Measurements from ENCODE around the gene LTBP1. TPM values are rescaled to one million over a fixed set of nuclear protein-coding genes. Genes with fewer than 3 reads are reported as not detected.

LTBP1 gene
- total RNA-seq, 1 donor from 2014 or later: 29.7 TPM

DNA sequence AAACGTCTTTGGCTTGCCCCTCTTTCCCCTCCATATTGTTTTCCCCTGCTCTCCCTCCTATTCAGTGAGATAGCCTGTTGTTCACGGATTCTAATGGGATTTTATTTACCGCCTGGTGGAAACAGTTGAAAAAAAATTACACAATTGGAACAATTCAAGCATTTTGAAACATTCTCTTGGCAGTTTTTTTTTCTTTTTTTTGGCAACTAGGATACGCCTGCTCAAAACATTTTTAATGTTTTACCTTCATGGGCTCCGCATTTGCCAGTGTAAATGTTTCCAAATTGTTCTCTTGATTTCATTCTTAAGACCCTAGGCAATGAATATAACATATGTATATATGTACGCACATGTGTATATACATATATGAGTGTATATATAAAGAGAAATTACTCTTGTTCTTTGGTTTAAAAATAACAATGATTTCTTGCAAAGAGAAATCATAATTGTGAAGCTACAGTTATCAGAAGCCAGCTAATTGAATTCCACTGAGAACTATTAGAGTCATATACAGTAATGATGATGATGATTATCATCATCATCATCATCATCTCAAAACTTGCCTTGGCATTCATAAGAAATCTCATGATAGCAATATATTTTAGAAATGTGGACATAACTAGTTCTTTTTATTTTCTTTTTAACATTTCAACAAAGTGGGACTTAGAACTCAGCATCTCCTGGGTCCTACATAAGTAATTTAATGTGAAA, 146.7 kb downstream of the LTBP1 start:
- no peaks in the 10 kb centered on the region for H3K9me3 ChIP-seq (ENCODE audit: insufficient read depth, low read depth, low read length)

DNA sequence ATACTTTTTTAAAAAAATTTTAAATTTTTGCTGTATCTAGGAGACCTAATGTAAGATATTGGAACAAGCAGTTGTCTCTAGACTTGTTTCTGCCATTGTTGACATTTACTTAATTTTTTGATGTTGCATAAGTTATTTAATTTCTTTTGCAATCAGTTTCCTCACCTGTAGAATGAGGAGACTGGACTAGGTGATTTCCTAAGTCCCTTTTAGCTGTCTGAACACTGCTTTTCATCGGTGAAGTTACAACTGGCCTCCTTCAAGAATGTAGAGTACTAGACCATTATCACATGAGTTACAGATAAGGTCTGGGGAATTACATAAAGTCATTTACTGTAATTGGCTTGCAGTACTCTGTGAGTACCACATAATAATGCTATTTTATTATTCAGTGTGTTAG, 147.6 kb downstream of the LTBP1 start:
- no peak overlapping the region for H3K4me3 Mint-ChIP-seq (ENCODE audit: unreplicated experiment)
- no peaks in the 10 kb centered on the region for H3K36me3 Mint-ChIP-seq (ENCODE audit: low read depth, unreplicated experiment)
- H3K9me3 Mint-ChIP-seq (ENCODE audit: unreplicated experiment): peaks cover 3% of the 10 kb centered on the region
- H3K27ac Mint-ChIP-seq (ENCODE audit: unreplicated experiment): no peak overlapping the region
- Histone ChIP-seq H3K4me2 (ENCODE audit: low read length) (no peak overlapping the region), H3K4me3 (ENCODE audit: insufficient read depth, low read depth, low read length) (no peak overlapping the region), H3K9ac (ENCODE audit: low read length) (no peak overlapping the region), H3K27ac (ENCODE audit: low read depth, low read length) (no peak overlapping the region), H3K36me3 (ENCODE audit: insufficient read depth, low read length) (no peaks in the 10 kb centered on the region), H4K20me1 (ENCODE audit: insufficient read depth, low read length) (no peaks in the 10 kb centered on the region), H3K9me3 (ENCODE audit: insufficient read depth, low read depth, low read length) (no peaks in the 10 kb centered on the region), H2AFZ (ENCODE audit: low read depth, low read length) (no peak overlapping the region), H3K4me1 (ENCODE audit: insufficient read depth, low read length) (no peaks in the 10 kb centered on the region), H3K79me2 (ENCODE audit: insufficient read depth, low read length) (no peaks in the 10 kb centered on the region), H3K27me3 (ENCODE audit: insufficient read depth, low read length) (no peaks in the 10 kb centered on the region)
- TF ChIP-seq CTCF (IDR thresholded peaks at IDR 0.05; ENCODE audit: insufficient read depth, low read depth, low read length): no peak
- no peak for TF ChIP-seq EZH2 (IDR thresholded peaks at IDR 0.05; ENCODE audit: insufficient read depth, low read length)
- FAIRE-seq: no peak
- no peaks in the 10 kb centered on the region for H3K27me3 Mint-ChIP-seq (ENCODE audit: low read depth, unreplicated experiment)
- DNase-seq (ENCODE audit: low read depth): no peak
- no peaks in the 10 kb centered on the region for H3K4me1 Mint-ChIP-seq (ENCODE audit: low read depth, unreplicated experiment)

More for the DNA sequence above, 146.7 kb downstream of the LTBP1 start:
- H3K9me3 Mint-ChIP-seq (ENCODE audit: unreplicated experiment): peaks cover 3% of the 10 kb centered on the region
- no peak overlapping the region for H3K27ac ChIP-seq (ENCODE audit: low read depth, low read length)
- H3K9ac ChIP-seq (ENCODE audit: low read length): no peak overlapping the region
- no peaks in the 10 kb centered on the region for H3K36me3 ChIP-seq (ENCODE audit: insufficient read depth, low read length)
- H3K27me3 Mint-ChIP-seq (ENCODE audit: low read depth, unreplicated experiment): no peaks in the 10 kb centered on the region
- no peak overlapping the region for H3K4me3 Mint-ChIP-seq (ENCODE audit: unreplicated experiment)
- H3K4me1 Mint-ChIP-seq (ENCODE audit: low read depth, unreplicated experiment): no peaks in the 10 kb centered on the region
- TF ChIP-seq EZH2 (IDR thresholded peaks at IDR 0.05; ENCODE audit: insufficient read depth, low read length) (no peak), CTCF (IDR thresholded peaks at IDR 0.05; ENCODE audit: insufficient read depth, low read depth, low read length) (no peak)
- H3K27me3 ChIP-seq (ENCODE audit: insufficient read depth, low read length): no peaks in the 10 kb centered on the region
- no peaks in the 10 kb centered on the region for H4K20me1 ChIP-seq (ENCODE audit: insufficient read depth, low read length)
- DNase-seq (ENCODE audit: low read depth) (no peak), FAIRE-seq (no peak)
- no peaks in the 10 kb centered on the region for H3K36me3 Mint-ChIP-seq (ENCODE audit: low read depth, unreplicated experiment)
- H2AFZ ChIP-seq (ENCODE audit: low read depth, low read length): no peak overlapping the region
- H3K4me3 ChIP-seq (ENCODE audit: insufficient read depth, low read depth, low read length): no peak overlapping the region
- H3K4me2 ChIP-seq (ENCODE audit: low read length): no peak overlapping the region
- H3K79me2 ChIP-seq (ENCODE audit: insufficient read depth, low read length): no peaks in the 10 kb centered on the region
- H3K27ac Mint-ChIP-seq (ENCODE audit: unreplicated experiment): no peak overlapping the region
- no peaks in the 10 kb centered on the region for H3K4me1 ChIP-seq (ENCODE audit: insufficient read depth, low read length)

DNA sequence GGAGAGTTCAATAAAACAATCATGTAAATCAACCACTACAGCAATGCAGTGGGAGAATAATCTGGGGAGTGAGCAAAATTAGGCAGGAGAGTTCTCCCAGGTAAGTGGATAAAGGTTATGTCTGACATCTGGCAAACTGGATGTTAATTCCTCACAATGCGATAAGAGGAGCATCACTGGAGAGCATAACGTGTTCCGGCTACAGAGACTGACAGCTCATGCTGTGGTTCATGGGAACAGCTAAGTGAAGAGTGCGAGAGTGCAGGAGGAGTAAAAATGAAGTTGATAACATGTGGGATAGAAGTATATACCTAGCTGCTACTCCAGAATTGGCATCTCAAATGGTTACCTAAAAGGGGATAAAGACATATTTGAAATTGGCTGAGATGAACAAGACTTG, 153.2 kb downstream of the LTBP1 start:
- Histone ChIP-seq H3K36me3 (ENCODE audit: insufficient read depth, low read length) (no peaks in the 10 kb centered on the region), H3K27ac (ENCODE audit: low read depth, low read length) (no peak overlapping the region), H3K27me3 (ENCODE audit: insufficient read depth, low read length) (no peaks in the 10 kb centered on the region), H3K9me3 (ENCODE audit: insufficient read depth, low read depth, low read length) (no peaks in the 10 kb centered on the region), H3K79me2 (ENCODE audit: insufficient read depth, low read length) (no peaks in the 10 kb centered on the region), H3K9ac (ENCODE audit: low read length) (no peak overlapping the region), H2AFZ (ENCODE audit: low read depth, low read length) (no peak overlapping the region), H4K20me1 (ENCODE audit: insufficient read depth, low read length) (no peaks in the 10 kb centered on the region), H3K4me3 (ENCODE audit: insufficient read depth, low read depth, low read length) (no peak overlapping the region), H3K4me2 (ENCODE audit: low read length) (no peak overlapping the region), H3K4me1 (ENCODE audit: insufficient read depth, low read length) (peaks cover 11% of the 10 kb centered on the region)
- FAIRE-seq (no peak), DNase-seq (ENCODE audit: low read depth) (no peak)
- H3K27me3 Mint-ChIP-seq (ENCODE audit: low read depth, unreplicated experiment): no peaks in the 10 kb centered on the region
- no peak overlapping the region for H3K4me3 Mint-ChIP-seq (ENCODE audit: unreplicated experiment)
- TF ChIP-seq EZH2 (IDR thresholded peaks at IDR 0.05; ENCODE audit: insufficient read depth, low read length) (no peak), CTCF (IDR thresholded peaks at IDR 0.05; ENCODE audit: insufficient read depth, low read depth, low read length) (no peak)
- H3K9me3 Mint-ChIP-seq (ENCODE audit: unreplicated experiment): no peaks in the 10 kb centered on the region
- H3K36me3 Mint-ChIP-seq (ENCODE audit: low read depth, unreplicated experiment): no peaks in the 10 kb centered on the region
- peaks cover 13% of the 10 kb centered on the region for H3K4me1 Mint-ChIP-seq (ENCODE audit: low read depth, unreplicated experiment)
- no peak overlapping the region for H3K27ac Mint-ChIP-seq (ENCODE audit: unreplicated experiment)

Data from astrocyte (in vitro differentiated cells and primary cell).